Kidney epithelial cell (primary cell): ENCODE measurements around the gene PAPLN. TPM values are rescaled to one million over a fixed set of nuclear protein-coding genes. Genes with fewer than 3 reads are reported as not detected.
"Not testable (repeated sequence)": the region's sequence is repeated elsewhere in the genome, so short reads cannot be mapped to it uniquely, and the experiment has no call there.

Experiments used
- DNase-seq: peaks from one replicate; pipeline ENCODE4 v3.0.0-alpha.2; 2010; ENCODE audit warnings: low read depth
- H3K27me3 ChIP-seq: 2 replicates; pipeline ENCODE4 v1.6.0; 2011; ENCODE audit warnings: low read length; ENCODE audit not compliant: control insufficient read depth, insufficient read depth
- H3K36me3 ChIP-seq: 2 replicates; pipeline ENCODE4 v1.5.1; 2011; ENCODE audit warnings: low read length; ENCODE audit not compliant: control insufficient read depth, insufficient read depth
- H3K4me3 ChIP-seq: 2 replicates; pipeline ENCODE4 v1.5.1; 2011; ENCODE audit warnings: low read depth, mild to moderate bottlenecking, control low read depth, low read length
- CTCF ChIP-seq: IDR thresholded peaks from 2 replicates; pipeline ENCODE4 v1.5.1; 2011; ENCODE audit warnings: mild to moderate bottlenecking, moderate library complexity, low read length, control low read depth, inconsistent platforms; ENCODE audit not compliant: insufficient read depth, poor library complexity, severe bottlenecking
- total RNA-seq: library from RNA; depleted of rRNA; stranded (reverse); fragments of >200 nt; gene quantifications from 2 replicates; pipeline ENCODE4 v1.2.3, GENCODE V29; 2015

The PAPLN gene
- total RNA-seq: 23.3 and 31.9 TPM in 2 replicates

- Histone ChIP-seq H3K27me3 (peaks cover 8% of the 10 kb centered on the region), H3K4me3 (peak within 1 kb of the TSS; percentile 61), H3K36me3 (no peaks in the 10 kb centered on the region)
- no peak for TF ChIP-seq CTCF
- DNase-seq: no peak
Measured at GRCh38 chr14:73237219-73237785, at the start of gene PAPLN. TSS of gene PAPLN (plus strand) at chr14:73237506. CDS start at chr14:73239779, 2,273 bp downstream.

GRCh38 chr14:73188501-73188911 lies 48.8 kb upstream of the PAPLN start:
- H3K36me3 ChIP-seq: peaks cover 3% of the 10 kb centered on the region
- no peak for TF ChIP-seq CTCF
- no peaks in the 10 kb centered on the region for H3K27me3 ChIP-seq
- DNase-seq: no peak
- no peak overlapping the region for H3K4me3 ChIP-seq

GRCh38 chr14:73189651-73190050 lies 47.7 kb upstream of the PAPLN start:
- no peaks in the 10 kb centered on the region for H3K27me3 ChIP-seq
- peaks cover 3% of the 10 kb centered on the region for H3K36me3 ChIP-seq
- H3K4me3 ChIP-seq: no peak overlapping the region
- DNase-seq: no peak
- no peak for TF ChIP-seq CTCF

- Histone ChIP-seq H3K27me3 (no peaks in the 10 kb centered on the region), H3K4me3 (no peak overlapping the region), H3K36me3 (peaks cover 3% of the 10 kb centered on the region)
- DNase-seq: no peak
- no peak for TF ChIP-seq CTCF
Measured at GRCh38 chr14:73191441-73191840, 45.9 kb upstream of the PAPLN start.

GRCh38 chr14:73194306-73194705 lies 43.0 kb upstream of the PAPLN start:
- not testable (repeated sequence) for H3K4me3 ChIP-seq, H3K36me3 ChIP-seq, H3K27me3 ChIP-seq, DNase-seq

- H3K4me3 ChIP-seq: no peak overlapping the region
- H3K36me3 ChIP-seq: no peaks in the 10 kb centered on the region
- no peak for DNase-seq
- no peak for TF ChIP-seq CTCF
- H3K27me3 ChIP-seq: no peaks in the 10 kb centered on the region
Measured at GRCh38 chr14:73198253-73198652, 39.1 kb upstream of the PAPLN start.
